Ascending aorta (tissue), 2 donors: ENCODE measurements around the gene PDIK1L. TPM values are rescaled to one million over a fixed set of nuclear protein-coding genes. Genes with fewer than 3 reads are reported as not detected.

ENCODE experiments used
- DNase-seq, 2 donors: peaks; one replicate each; pipeline ENCODE4 v3.0.0-alpha.2; 2019; ENCODE audit warnings: low spot score in 2 of 2
- H3K27ac ChIP-seq, 2 donors: fragments of 200-600 bp; sonication (generic); one replicate each; pipeline ENCODE4 v1.5.1; 2016 to 2017; ENCODE audit warnings: mild to moderate bottlenecking in 1 of 2
- H3K27me3 ChIP-seq: fragments of 200-600 bp; sonication (generic); one replicate; pipeline ENCODE4 v1.5.1; 2017
- H3K36me3 ChIP-seq, 2 donors: fragments of 200-600 bp; sonication (generic); one replicate each; pipeline ENCODE4 v1.5.1; 2016
- H3K4me1 ChIP-seq, 2 donors: fragments of 200-600 bp; sonication (generic); one replicate each; pipeline ENCODE4 v1.5.1; 2016 to 2017; ENCODE audit warnings: mild to moderate bottlenecking in 1 of 2
- H3K4me3 ChIP-seq, 2 donors: fragments of 200-600 bp; sonication (generic); one replicate each; pipeline ENCODE4 v1.5.1; 2016 to 2017; ENCODE audit warnings: mild to moderate bottlenecking in 1 of 2
- H3K9me3 ChIP-seq, 2 donors: fragments of 200-600 bp; sonication (generic); one replicate each; pipeline ENCODE4 v1.5.1; 2016
- CTCF ChIP-seq, 3 experiments: fragments of 200-600 bp in 2 of 3; fragments of 450-650 bp in 1 of 3; sonication (generic) in 2 of 3; IDR thresholded peaks; one replicate each; pipeline ENCODE4 v1.5.1; 2016 to 2019; ENCODE audit warnings: antibody characterized with exemption in 3 of 3, mild to moderate bottlenecking in 1 of 3, moderate library complexity in 1 of 3
- intact Hi-C: fragments of 100-400 bp; cut with DNase I; formaldehyde crosslinking; loops from one replicate; pipeline ENCODE4 v1.15.1; 2023
- total RNA-seq: library from RNA; depleted of rRNA; stranded (reverse); fragments of >200 nt; gene quantifications from one replicate; pipeline ENCODE4 v1.1.0, GENCODE V29; 2016

The PDIK1L gene
- total RNA-seq, 1 donor from 2014 or later = 4.0 TPM

GRCh38 chr1:26077524-26077923 lies 34.1 kb upstream of the PDIK1L start:
- H3K27ac ChIP-seq = no peak overlapping the region
- no peaks in the 10 kb centered on the region for H3K4me1 ChIP-seq
- no peak overlapping the region for H3K4me3 ChIP-seq
- no peak for DNase-seq
- no peaks in the 10 kb centered on the region for H3K27me3 ChIP-seq
- intact Hi-C loops = no loop called here
- no peak for TF ChIP-seq CTCF (IDR thresholded peaks at IDR 0.05)
- H3K9me3 ChIP-seq = no peaks in the 10 kb centered on the region
- H3K36me3 ChIP-seq = no peaks in the 10 kb centered on the region

DNA sequence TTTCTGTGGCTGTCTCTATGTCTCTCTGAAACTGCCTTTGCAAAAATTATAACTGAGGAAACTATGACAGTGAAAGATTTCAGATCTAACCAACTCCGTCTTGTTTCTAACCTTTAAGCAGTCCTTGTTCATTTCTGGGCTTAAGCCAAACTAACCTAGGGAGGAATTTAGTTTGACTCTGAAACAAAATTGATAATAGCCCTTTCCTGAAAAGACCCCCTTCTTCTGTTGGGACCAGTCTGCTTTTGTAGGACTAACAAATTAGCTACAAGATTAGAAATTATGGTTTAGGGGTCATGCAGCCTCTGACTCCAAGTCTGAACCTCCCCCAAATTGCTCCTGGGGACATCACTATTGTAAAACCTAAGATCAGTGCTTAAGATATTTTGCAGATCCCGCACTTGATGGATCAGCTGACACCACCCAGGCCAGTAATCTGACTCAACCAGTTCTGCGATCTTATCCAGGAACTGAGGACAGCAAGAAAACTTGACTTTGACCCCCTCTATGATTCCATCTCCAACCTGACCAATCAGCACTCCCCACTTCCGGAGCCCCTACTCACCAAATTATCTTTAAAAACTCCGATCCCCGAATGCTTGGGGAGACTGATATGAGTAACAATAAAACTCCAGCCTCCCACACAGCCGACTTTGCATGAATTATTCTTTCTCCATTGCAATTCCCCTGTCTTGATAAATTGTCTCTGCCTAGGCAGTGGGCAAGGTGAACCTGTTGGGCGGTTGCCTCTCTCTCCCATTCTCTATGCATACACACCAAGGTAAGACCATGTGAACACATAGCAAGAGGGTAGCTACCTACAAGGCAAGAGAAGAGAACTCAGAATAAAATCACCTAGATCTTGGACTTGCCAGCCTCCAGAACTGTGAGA lies 33.1 kb upstream of the PDIK1L start:
- no peak for DNase-seq
- Histone ChIP-seq H3K27me3 (no peaks in the 10 kb centered on the region), H3K27ac (no peak overlapping the region), H3K36me3 (no peaks in the 10 kb centered on the region), H3K4me1 (no peaks in the 10 kb centered on the region), H3K4me3 (no peak overlapping the region), H3K9me3 (no peaks in the 10 kb centered on the region)
- TF ChIP-seq CTCF (IDR thresholded peaks at IDR 0.05) = no peak
- intact Hi-C loops = no loop called here

DNA sequence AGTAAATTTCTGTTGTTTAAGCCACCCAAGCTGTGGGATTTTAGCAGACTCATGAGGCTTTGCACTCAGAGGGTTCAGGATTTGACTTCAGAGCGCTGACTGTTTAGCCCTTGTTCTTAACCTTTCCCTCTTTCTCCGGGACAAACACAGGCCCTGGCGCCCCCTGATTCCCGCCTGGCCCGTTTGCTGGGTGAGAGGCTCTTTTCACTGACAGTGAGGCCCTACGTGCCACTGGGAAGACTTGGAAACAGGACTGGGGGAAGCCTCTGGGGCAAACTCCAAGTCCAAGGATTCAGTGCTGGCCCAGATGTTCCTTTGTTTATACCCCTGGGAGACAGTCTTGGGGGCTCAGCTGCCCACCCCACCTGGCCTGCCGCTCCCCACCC lies 32.5 kb upstream of the PDIK1L start:
- no peak for TF ChIP-seq CTCF (IDR thresholded peaks at IDR 0.05)
- H3K9me3 ChIP-seq = no peaks in the 10 kb centered on the region
- intact Hi-C loops = no loop called here

DNA sequence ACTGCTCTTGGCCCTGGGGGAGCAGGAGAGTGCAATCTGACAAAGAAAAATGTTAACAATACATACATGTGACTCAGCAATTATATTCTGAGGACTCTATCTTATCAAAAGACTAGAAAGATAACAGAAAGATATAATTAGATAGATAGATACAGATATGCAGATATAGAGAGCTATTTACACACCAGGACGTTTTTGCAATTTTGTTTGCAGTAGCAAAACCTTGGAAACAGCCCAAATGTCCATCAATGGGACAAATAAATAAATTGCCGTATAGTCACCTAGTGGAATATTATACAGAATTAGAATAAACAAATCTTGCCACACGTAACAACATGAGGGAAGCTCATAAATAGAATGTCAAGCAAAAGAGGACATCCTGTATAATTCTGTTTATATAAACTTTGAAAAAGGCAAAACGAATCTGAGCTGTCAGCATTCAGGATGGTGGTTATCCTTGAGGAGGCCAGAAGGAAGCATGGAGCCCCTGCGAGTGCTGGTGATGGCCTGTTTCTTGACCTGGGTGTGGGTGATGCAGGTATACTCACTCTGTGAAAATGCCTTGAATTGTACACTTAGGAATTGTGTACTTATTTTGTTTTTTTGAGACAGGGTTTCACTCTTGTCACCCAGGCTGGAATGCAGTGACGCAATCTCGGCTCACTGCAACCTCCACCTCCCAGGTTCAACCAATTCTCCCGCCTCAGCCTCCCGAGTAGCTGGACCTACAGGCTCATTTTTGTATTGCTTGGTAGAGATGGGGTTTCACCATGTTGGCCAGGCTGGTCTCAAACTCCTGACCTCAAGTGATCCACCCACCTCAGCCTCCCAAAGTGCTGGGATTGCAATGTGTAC lies 31.4 kb upstream of the PDIK1L start:
- Histone ChIP-seq H3K4me3 (no peak overlapping the region), H3K9me3 (no peaks in the 10 kb centered on the region), H3K27me3 (no peaks in the 10 kb centered on the region), H3K27ac (no peak overlapping the region), H3K36me3 (no peaks in the 10 kb centered on the region), H3K4me1 (no peaks in the 10 kb centered on the region)
- no peak for TF ChIP-seq CTCF (IDR thresholded peaks at IDR 0.05)
- intact Hi-C loops = no loop called here
- DNase-seq = no peak

More for the DNA sequence above, 32.5 kb upstream of the PDIK1L start:
- H3K36me3 ChIP-seq = no peaks in the 10 kb centered on the region
- DNase-seq = no peak
- no peaks in the 10 kb centered on the region for H3K4me1 ChIP-seq
- H3K4me3 ChIP-seq = no peak overlapping the region
- no peak overlapping the region for H3K27ac ChIP-seq
- no peaks in the 10 kb centered on the region for H3K27me3 ChIP-seq

DNA sequence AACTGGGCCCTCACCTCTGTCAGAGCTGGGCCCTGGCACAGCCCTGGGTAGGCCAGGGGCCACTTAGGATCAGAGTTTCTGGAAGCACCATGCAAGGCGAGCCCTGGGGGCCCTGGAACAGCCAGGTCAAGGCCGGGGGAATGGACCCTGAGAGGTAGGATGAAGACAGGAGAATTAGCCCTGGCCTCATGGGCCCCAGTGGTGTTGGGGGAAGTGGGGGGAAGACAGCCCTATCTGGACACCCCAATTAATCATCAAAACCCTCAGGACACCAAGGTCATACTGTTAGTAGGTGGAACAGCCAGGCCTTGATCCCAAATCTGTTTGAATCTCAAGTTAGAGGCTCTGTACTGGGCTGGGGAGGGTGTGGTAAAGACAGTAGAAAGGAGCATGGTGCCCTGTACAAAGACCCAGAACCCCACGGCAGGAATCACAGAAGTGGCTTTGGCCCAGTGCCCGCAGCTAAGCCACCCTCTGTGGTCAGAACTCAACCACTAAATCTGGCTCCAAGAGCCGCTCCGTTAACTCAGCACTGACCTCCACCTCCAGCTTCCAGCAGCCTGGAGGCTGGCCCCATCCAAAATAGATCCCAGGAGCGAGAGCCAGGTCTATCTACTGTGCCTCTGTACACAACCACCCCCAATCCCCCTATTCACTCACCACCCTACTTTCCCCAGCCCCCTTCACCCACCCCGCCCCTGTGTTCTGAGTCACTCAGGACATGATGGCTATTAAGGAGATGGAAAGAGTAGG lies 30.2 kb upstream of the PDIK1L start:
- DNase-seq = no peak
- Histone ChIP-seq H3K9me3 (no peaks in the 10 kb centered on the region), H3K4me3 (no peak overlapping the region), H3K36me3 (no peaks in the 10 kb centered on the region), H3K4me1 (no peaks in the 10 kb centered on the region), H3K27ac (no peak overlapping the region), H3K27me3 (no peaks in the 10 kb centered on the region)
- no peak for TF ChIP-seq CTCF (IDR thresholded peaks at IDR 0.05)
- intact Hi-C loops = no loop called here
